ENCODE data around the gene PHGDH. TPM values are rescaled to one million over a fixed set of nuclear protein-coding genes. Genes with fewer than 3 reads are reported as not detected.
A peak's percentile ranks its signal among the peaks of the same experiment; 100 is the strongest.

PHGDH gene
- total and polyA plus RNA-seq, 10 donors = 1.1 to 24.6 (median 5.5) TPM

DNA sequence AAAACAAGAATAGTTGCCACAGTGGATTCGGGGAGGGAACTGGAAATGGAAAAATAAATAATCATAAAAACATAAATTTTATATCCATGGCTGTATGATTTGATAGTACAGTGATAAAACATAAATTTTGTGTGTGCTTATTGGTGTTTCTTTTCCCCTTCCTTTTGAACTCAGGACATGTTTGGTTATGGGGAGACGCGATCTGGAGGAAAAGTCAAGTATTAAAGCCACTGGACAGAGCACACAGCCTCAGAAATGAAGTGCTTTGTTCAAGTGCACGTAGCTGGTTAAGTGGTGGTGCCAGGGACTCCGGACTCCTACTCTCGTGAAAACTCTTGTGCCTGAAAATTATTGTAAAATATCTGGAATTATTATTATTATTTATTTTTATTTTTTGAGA is 66.6 kb downstream of the PHGDH start:
- TF ChIP-seq POLR2AphosphoS5 (IDR thresholded peaks at IDR 0.05) (no peak), POLR2A (IDR thresholded peaks at IDR 0.05) (no peak), CTCF (IDR thresholded peaks at IDR 0.05 in 8 of 11, conservative IDR thresholded peaks at IDR 0.05 in 3 of 11) (no peak)
- Histone ChIP-seq H3K36me3 (no peaks in the 10 kb centered on the region), H3K9me3 (no peaks in the 10 kb centered on the region), H3K27me3 (replicated peaks in 1 of 7) (no peaks in the 10 kb centered on the region), H3K4me1 (no peaks in the 10 kb centered on the region), H3K27ac (no peak overlapping the region), H3K4me3 (no peak overlapping the region)
- intact Hi-C loops (cut with DNase I; ENCODE audit: low total_unique reads) = no loop called here
- WGBS, 5 donors = 89 to 93% (median 91%) methylated on average over 6 of the region's 6 CpGs
- no peak for DNase-seq

- TF ChIP-seq POLR2A (IDR thresholded peaks at IDR 0.05) = no peak
- TF ChIP-seq CTCF (IDR thresholded peaks at IDR 0.05 in 8 of 11, conservative IDR thresholded peaks at IDR 0.05 in 3 of 11) = no peak
- no peak for TF ChIP-seq POLR2AphosphoS5 (IDR thresholded peaks at IDR 0.05)
- no peaks in the 10 kb centered on the region for H3K9me3 ChIP-seq
- H3K4me1 ChIP-seq = peaks cover 0 to 1% (median 0%) of the 10 kb centered on the region in 6 donors
- no peak overlapping the region for H3K27ac ChIP-seq
- no peak for DNase-seq
- H3K27me3 ChIP-seq (replicated peaks in 1 of 7) = no peaks in the 10 kb centered on the region
- WGBS, 5 donors = 87 to 95% (median 94%) methylated on average over 13 of the region's 13 CpGs
- H3K4me3 ChIP-seq = no peak overlapping the region
- H3K36me3 ChIP-seq = no peaks in the 10 kb centered on the region
- intact Hi-C loops (cut with DNase I; ENCODE audit: low total_unique reads) = no loop called here
Observed at GRCh38 chr1:119778886-119779560, 67.3 kb downstream of the PHGDH start.

DNA sequence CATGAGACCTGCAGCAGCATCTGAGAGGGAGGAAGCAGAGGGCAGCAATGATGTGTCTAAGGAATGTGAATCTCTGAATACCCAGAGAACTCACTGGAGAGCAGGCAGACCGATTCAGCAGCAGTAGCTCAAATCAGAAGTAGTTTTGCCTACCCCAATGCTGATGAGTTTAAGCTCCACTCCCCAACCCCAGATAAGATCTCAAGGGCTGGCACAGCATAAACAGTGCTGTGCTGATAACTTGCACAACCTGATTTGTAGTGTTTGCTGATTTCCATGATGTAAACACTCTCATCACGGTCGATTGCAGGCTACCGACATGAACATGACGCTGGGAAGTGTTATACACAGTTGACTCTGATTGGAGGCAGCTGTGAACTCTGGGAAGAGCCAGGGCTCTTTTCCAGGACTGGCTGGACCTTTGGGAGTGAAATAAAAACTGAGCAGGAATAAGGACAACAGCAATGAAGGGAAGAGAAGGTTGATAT is 68.2 kb downstream of the PHGDH start:
- WGBS, 5 donors = 36 to 61% (median 47%) methylated on average over 5 of the region's 5 CpGs
- H3K4me3 ChIP-seq = no peak overlapping the region
- no peaks in the 10 kb centered on the region for H3K36me3 ChIP-seq
- H3K9me3 ChIP-seq = no peaks in the 10 kb centered on the region
- intact Hi-C loops (cut with DNase I; ENCODE audit: low total_unique reads) = no loop called here
- TF ChIP-seq CTCF (IDR thresholded peaks at IDR 0.05 in 8 of 11, conservative IDR thresholded peaks at IDR 0.05 in 3 of 11) = no peak
- no peak for TF ChIP-seq POLR2AphosphoS5 (IDR thresholded peaks at IDR 0.05)
- TF ChIP-seq POLR2A (IDR thresholded peaks at IDR 0.05) = no peak
- DNase-seq = no peak
- H3K27me3 ChIP-seq (replicated peaks in 1 of 7) = no peaks in the 10 kb centered on the region
- H3K4me1 ChIP-seq = peaks cover 0 to 5% (median 0%) of the 10 kb centered on the region in 6 donors
- H3K27ac ChIP-seq = peak overlapping the region in 2 of 8 donors; percentile 11 to 31

- H3K27me3 ChIP-seq (replicated peaks in 1 of 7) = no peaks in the 10 kb centered on the region
- DNase-seq = no peak
- intact Hi-C loops (cut with DNase I; ENCODE audit: low total_unique reads) = no loop called here
- H3K9me3 ChIP-seq = no peaks in the 10 kb centered on the region
- no peaks in the 10 kb centered on the region for H3K36me3 ChIP-seq
- H3K27ac ChIP-seq = no peak overlapping the region
- 80 to 94% (median 83%) methylated on average over 11 of the region's 11 CpGs for WGBS, 5 donors
- no peak overlapping the region for H3K4me3 ChIP-seq
- TF ChIP-seq POLR2AphosphoS5 (IDR thresholded peaks at IDR 0.05) = no peak
- no peak for TF ChIP-seq POLR2A (IDR thresholded peaks at IDR 0.05)
- no peak for TF ChIP-seq CTCF (IDR thresholded peaks at IDR 0.05 in 8 of 11, conservative IDR thresholded peaks at IDR 0.05 in 3 of 11)
- peaks cover 0 to 5% (median 0%) of the 10 kb centered on the region in 6 donors for H3K4me1 ChIP-seq
Observed at GRCh38 chr1:119781434-119782210, 69.9 kb downstream of the PHGDH start.
